ENCODE measurements around the gene GLCE.

The GLCE gene

DNA sequence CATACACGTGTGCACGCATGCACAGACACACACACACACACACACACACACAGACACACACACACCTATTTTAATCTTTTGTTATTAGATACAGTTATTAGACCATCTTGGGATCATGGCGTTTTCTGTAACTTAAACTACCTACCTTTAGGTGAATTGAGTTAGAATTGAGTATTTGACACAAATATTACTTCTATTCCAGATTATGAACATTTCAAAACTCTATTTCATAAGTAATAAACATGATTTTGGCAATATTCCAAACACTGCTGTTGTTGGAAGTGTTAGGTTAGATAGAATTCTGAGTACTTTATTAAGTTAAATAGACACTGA, 65.6 kb downstream of the GLCE start:
- intact Hi-C loops (cut with DNase I): loop anchor here (10.0 kb wide), 1 partner anchor 161 kb away; no protein-coding TSS in a partner anchor
- DNase-seq: no peak

GRCh38 chr15:69232144-69232543, 71.7 kb downstream of the GLCE start:
- DNase-seq: no peak
- intact Hi-C loops (cut with DNase I): no loop called here

DNA sequence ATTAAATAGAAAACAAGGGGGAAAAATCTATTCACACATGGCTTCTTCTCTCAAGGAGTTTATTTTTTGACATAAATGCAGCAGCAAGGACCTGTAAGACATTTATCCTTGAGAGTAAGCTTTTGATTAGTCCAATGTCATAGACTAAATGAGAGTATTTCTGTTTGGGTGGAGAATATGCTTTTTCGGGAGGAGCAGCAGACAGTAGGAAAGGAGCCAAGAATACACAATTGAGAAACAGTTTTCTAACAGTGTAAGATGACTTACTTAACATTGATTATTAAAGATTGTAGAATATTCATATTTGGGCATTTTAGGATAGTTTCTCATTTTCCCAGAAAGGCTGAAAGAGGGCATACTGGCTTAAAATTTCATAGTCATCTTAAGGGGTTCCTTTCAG, 72.3 kb downstream of the GLCE start:
- DNase-seq: no peak
- intact Hi-C loops (cut with DNase I): no loop called here

DNA sequence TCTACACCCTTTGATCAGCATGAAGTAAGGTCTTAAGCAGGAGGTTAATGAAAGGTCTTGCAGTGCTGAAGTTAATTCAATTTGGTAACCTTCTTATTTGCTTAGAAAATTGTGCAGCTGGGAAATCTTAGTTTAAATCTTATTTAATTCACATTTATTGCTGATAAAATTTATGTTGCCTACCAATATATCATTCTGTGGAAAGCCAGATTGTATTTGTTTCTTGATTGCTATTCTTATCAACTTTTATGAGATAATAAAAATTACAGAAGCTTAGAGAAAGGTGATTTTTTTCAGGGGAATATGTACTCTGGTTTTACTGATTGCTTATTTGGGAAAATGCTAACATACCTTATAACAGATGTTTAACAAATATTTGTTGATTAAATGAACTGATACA, 74.2 kb downstream of the GLCE start:
- intact Hi-C loops (cut with DNase I): no loop called here
- DNase-seq: no peak

DNA sequence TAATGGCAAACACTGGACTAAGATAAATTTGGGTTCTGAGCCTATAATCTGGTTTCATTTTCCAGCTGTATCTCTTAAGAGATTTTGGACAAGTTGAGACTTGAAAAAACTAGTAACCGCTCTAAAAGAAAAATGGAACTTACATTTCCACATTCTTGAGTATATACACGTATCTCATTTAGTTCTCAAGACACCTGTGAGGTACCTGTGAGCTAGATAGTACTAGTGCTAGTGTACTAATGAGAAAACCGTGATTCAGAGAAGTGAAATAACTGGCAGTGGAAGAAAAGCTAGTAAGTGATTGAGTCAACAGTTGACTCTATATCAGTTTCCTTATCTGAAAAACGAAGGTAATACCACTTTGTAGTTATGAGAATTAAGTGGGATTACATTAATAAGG, 76.1 kb downstream of the GLCE start:
- intact Hi-C loops (cut with DNase I): no loop called here
- no peak for DNase-seq

GRCh38 chr15:69237718-69238117, 77.3 kb downstream of the GLCE start:
- no peak for DNase-seq
- intact Hi-C loops (cut with DNase I): no loop called here

DNA sequence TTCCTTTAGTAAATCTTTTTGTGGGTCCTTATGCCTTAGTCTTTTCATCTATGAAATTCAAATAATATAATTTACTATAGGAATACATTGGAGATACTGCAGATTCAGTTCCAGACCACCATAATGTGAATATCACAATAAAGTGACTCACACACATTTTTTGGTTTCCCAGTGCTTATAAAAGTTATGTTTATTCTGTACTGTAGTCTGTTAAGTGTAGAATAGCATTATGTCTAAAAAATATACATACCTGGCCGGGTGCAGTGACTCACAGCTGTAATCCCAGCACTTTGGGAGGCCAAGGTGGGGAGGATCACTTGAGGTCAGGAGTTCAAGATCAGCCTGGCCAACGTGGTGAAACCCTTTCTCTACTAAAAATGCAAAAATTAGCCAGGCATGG, 84.4 kb downstream of the GLCE start:
- DNase-seq: no peak
- intact Hi-C loops (cut with DNase I): no loop called here

DNA sequence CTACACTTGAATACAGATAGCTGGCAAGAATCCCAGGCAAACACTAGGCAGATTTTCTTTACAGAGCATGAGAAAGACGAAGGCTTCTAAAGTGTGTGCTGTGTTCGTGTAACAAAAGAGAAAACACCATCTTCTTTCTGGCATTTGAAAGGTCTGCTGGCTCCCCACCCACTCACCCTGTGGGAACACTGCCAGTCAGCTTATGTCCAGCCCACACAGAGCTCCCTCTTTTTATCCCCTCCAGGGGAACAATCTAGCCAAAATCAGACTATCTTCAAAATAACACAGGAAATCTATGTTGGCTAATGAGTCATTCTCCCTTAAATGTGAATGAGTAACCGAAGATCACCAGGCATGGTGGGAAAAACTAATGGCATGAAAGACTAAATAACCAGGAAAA, 92.7 kb downstream of the GLCE start:
- peak in 38 of 42 donors; percentile 10 to 80 (median 39) for DNase-seq

DNA sequence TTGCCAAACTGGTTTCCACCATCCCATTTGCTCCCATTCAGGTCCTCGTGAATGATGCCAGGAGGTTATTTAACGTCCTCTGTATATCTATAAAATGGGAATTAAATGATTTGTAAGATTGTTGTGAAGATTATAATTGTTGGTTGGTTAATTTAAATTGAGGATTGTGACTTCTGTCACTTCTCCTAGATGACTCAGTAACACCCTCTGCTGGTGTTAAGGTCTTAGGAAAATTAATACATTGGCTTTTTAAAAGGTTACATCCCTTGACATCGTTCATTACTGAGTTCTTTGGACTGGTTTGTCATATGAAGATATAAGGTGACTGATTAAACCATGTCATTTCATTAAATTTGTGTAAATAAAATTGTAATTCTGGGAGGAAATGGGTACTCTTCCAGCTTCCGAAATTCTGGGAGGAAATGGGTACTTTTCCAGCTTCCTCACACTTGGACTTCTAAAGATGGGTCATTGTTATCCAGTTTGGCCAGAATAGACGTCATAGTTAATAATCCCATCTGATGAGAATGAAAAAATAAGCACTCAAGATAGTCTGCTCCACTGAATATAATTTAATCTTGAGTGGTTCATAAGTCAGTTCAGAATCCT, 105.0 kb downstream of the GLCE start:
- intact Hi-C loops (cut with DNase I): loop anchor here (10.0 kb wide), 1 partner anchor 201 kb away; no protein-coding TSS in a partner anchor
- peak in 2 of 42 donors; percentile 14 to 22 for DNase-seq

More for the DNA sequence above, 92.7 kb downstream of the GLCE start:
- intact Hi-C loops (cut with DNase I): no loop called here

DNA sequence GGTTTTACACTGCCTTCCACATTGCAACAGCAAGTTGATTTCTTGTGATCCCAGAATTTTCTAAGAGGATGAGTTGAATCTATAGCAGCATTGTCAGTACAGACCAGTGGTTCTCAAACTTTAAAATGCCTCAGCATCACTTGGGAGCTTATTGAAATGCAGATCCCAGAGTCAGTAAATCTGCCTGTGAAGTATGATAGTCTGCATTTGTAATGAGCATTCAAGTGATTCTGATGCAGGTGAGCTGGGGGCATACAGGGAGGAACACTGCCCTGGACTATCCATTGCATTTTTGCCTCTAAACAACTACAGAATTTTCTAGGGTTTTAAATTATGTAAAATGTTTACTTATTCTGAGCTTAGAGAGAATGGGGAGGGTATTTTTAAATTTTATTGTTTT, 110.8 kb downstream of the GLCE start:
- intact Hi-C loops (cut with DNase I): no loop called here
- DNase-seq: no peak

DNA sequence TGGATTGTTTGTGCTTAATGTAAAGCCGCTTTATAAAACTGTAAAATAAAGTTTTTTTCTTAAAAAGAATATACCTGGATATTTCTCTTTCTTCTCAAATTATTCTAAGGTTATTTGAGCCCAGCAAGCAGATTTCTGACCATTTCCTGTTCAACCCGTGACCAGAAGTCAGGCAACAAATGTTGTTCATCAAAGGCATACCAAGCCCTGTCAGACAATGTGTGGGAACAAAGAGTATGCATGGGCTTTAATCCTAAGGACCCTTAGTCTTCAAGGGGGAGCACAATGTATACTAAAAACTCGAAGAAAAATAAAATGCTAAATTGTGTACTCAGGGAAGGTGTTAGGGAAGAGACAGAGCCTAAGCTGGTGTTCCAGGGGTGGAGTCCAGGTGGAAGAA, 111.7 kb downstream of the GLCE start:
- DNase-seq: no peak
- intact Hi-C loops (cut with DNase I): no loop called here

- intact Hi-C loops (cut with DNase I): no loop called here
- DNase-seq: no peak
Measured at GRCh38 chr15:69272891-69273290, 112.5 kb downstream of the GLCE start.

DNA sequence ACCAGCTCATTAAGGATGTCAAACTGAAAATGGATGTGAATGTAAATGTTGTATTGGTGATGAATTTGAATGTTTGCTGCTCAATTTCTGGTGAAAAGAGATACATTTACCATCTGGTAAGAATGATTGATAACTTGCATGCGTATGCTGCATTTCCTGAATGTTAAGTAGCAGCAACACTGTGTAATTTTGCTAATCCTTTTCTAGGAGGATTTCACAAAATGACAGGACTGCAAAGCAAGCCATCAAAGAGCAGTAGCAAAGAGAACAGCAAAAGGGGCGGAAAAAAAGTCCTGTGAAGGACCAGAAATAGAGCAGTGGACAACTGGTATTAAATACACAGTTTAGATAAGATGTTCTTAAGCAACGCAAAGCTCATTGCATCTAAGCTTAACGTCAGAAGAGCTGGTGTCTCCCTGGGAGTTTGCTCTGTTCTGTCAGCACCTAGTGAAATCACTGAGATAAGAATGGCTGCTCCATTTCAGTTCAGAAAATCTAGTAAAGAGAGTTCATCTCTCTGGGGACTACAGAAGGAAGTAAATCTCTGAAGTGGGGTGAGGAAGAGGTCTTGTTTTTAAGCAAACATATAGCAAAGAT, 114.7 kb downstream of the GLCE start:
- intact Hi-C loops (cut with DNase I): no loop called here

DNA sequence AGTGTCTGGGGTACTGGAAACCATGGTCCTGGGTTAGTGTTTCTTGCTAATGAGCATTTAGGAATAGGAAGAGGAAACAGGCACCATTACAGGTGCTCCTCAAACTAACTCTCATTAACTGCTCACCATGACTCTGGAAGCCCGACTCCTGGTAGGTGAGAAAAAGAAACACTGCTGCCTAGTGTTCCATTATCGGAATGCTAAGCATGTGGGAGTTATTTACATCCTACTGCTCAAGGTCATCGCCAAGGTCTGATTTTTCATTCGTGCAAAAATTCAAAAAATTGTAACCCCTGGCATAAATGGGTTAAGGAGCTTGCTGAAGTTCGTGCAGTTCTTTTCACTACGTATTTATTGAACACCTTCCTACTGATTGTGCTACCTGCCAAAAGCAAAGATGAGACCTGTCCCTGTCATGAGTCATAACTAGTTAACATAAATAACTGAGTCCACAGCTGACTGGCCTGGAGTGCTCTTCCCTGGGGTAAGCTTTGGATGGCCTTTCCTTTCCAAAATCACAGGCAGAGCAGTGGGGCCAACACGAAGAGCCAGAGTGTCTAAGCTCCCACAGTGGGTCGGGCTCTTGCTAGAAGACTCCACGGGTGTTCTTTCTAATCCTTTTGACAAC, 115.6 kb downstream of the GLCE start:
- no peak for DNase-seq
- intact Hi-C loops (cut with DNase I): no loop called here

More for the DNA sequence above, 114.7 kb downstream of the GLCE start:
- no peak for DNase-seq

DNA sequence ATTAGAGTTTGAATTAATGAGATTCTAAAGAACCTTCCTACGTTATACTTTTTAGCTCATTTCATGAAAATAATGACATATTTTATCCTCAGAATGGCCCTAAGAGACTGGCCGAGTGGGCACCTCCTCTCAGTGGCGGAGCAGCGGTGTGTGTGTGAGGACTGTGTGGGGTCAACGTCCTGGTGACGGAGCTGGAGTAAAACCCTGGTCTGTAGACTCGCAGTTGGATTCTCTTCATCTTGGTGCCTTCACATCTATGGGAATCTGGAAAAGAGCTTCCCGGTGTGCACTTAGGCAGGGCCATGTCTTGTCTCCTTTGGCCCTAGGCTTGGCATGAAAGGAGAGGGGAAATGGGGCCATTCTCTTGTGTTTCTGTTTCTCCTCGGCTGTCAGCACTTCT, 116.9 kb downstream of the GLCE start:
- intact Hi-C loops (cut with DNase I): no loop called here
- no peak for DNase-seq

DNA sequence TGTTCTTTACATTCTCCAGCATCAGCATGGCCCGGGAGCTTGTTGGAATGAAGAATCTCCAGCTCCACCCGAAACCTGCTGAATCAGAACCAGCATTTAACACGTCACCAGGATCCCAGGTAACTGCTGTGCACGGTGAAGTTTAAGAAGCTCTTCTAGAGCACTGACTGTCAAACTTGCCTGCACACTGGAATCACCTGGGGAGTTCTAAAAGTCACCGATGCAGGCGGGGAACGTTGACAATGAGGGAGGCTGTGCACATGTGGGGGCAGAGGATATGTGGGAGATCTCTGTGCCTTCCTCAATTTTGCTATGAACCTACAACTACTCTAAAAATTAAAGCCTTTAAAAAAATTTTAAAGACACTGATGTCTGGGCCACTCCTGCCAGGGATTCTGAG, 119.2 kb downstream of the GLCE start:
- intact Hi-C loops (cut with DNase I): no loop called here
- peak in 36 of 42 donors; percentile 15 to 84 (median 52) for DNase-seq

- no peak for DNase-seq
- intact Hi-C loops (cut with DNase I): no loop called here
Measured at GRCh38 chr15:69280783-69281182, 120.3 kb downstream of the GLCE start.

DNA sequence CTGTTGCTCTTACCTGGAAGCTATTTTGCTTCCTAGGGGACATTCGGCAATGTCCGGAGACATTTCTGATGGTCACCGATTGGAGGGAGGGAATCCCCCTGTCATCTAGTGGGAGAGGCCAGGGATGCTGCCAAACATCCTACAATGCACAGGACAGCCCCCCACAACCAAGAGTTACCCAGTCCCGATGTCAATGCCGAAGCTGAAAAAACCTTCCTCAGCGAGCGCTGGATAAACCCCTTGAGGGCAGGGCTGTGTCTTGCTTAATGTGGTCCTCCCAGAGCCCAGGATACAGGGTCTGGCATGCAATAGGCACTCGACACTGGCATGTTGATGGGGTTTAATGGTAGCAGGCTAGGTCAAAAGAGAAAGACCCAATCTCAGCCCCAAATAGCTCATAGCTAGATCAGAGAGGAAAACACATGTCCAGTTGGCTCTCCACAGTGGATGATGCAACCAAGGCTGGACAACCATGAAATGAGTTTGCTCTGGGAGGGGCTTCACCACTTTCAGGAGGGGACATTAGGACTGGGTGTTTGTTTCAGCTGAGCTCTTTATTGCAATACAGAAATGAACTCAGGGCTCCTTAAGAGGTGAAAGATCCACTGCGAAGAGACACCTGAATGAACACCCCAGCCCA, 121.8 kb downstream of the GLCE start:
- no peak for DNase-seq
- intact Hi-C loops (cut with DNase I): no loop called here

- intact Hi-C loops (cut with DNase I): no loop called here
- DNase-seq: no peak
Measured at GRCh38 chr15:69285834-69286233, 125.4 kb downstream of the GLCE start.

- intact Hi-C loops (cut with DNase I): no loop called here
- no peak for DNase-seq
Measured at GRCh38 chr15:69288011-69288410, 127.6 kb downstream of the GLCE start.

All from head of caudate nucleus (tissue), 42 donors.